Measurements from ENCODE around the gene IQGAP3. TPM values are rescaled to one million over a fixed set of nuclear protein-coding genes. Genes with fewer than 3 reads are reported as not detected.

Gene IQGAP3
- total RNA-seq, 1 donor from 2014 or later, result 9.8 TPM

DNA sequence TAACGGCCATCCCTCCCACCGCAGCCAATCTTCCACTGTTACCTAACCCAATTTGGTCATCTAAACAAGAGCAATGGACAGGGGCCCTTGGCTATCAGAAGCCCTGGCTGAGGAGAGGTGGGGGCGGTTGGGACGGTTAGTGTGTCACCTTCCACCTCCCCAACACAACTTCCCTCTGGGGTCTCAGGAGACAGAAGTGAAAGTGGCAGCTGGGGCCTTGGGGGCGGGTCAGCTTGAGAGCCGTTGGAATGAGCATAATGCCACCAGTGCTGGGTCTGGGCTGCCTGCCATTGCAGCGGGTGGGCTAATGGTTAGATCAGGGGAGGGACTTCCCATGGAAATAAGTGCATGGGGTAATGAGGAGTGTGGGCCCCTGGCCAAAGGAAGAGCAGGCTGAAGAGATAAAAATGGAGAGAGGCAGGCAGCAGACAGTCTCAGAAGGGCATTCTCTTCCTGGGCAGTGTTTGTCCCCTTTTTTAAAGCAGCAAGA lies 79.7 kb downstream of the IQGAP3 start:
- no peak for DNase-seq (ENCODE audit: low spot score)
- H3K4me3 Mint-ChIP-seq (ENCODE audit: unreplicated experiment), result no peak overlapping the region
- H3K9me3 Mint-ChIP-seq (ENCODE audit: low read depth), result no peaks in the 10 kb centered on the region
- H3K36me3 Mint-ChIP-seq (ENCODE audit: low read depth), result peaks cover 1% of the 10 kb centered on the region
- H3K27ac Mint-ChIP-seq (ENCODE audit: unreplicated experiment), result peak overlapping the region; percentile 77
- peaks cover 98% of the 10 kb centered on the region for H3K4me1 Mint-ChIP-seq (ENCODE audit: low read depth)
- no peaks in the 10 kb centered on the region for H3K27me3 Mint-ChIP-seq (ENCODE audit: low read depth)
- TF ChIP-seq, protein P1, sequence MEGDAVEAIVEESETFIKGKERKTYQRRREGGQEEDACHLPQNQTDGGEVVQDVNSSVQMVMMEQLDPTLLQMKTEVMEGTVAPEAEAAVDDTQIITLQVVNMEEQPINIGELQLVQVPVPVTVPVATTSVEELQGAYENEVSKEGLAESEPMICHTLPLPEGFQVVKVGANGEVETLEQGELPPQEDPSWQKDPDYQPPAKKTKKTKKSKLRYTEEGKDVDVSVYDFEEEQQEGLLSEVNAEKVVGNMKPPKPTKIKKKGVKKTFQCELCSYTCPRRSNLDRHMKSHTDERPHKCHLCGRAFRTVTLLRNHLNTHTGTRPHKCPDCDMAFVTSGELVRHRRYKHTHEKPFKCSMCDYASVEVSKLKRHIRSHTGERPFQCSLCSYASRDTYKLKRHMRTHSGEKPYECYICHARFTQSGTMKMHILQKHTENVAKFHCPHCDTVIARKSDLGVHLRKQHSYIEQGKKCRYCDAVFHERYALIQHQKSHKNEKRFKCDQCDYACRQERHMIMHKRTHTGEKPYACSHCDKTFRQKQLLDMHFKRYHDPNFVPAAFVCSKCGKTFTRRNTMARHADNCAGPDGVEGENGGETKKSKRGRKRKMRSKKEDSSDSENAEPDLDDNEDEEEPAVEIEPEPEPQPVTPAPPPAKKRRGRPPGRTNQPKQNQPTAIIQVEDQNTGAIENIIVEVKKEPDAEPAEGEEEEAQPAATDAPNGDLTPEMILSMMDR (IDR thresholded peaks at IDR 0.05), result no peak

DNA sequence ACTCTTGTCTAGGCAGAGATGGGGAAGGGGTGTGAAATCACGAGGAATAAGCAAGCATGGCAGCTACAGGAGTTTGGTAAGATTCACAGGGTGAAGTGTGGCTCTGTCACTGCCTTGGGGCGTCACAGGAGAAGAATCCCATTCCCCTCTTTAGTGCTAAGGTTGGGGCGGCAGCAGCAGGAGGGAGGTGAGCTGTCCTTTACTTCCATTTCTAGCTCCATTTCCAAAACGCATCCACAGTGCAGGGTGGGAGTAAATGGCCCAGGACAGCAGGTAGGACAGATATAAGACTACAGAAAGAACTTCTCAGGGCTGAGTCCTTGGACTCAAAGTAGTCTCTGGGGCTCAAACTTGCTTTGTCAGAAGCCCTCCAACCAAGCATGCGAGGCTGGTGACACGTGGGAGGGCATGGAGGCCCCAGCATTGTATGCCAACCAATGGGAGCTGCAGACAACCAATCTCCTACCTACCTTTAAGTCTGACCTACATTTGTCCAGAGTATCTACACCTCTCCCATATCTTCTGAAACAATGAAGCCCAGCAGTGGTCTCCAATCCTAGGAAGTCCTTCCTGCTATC lies 80.3 kb downstream of the IQGAP3 start:
- peaks cover 97% of the 10 kb centered on the region for H3K4me1 Mint-ChIP-seq (ENCODE audit: low read depth)

DNA sequence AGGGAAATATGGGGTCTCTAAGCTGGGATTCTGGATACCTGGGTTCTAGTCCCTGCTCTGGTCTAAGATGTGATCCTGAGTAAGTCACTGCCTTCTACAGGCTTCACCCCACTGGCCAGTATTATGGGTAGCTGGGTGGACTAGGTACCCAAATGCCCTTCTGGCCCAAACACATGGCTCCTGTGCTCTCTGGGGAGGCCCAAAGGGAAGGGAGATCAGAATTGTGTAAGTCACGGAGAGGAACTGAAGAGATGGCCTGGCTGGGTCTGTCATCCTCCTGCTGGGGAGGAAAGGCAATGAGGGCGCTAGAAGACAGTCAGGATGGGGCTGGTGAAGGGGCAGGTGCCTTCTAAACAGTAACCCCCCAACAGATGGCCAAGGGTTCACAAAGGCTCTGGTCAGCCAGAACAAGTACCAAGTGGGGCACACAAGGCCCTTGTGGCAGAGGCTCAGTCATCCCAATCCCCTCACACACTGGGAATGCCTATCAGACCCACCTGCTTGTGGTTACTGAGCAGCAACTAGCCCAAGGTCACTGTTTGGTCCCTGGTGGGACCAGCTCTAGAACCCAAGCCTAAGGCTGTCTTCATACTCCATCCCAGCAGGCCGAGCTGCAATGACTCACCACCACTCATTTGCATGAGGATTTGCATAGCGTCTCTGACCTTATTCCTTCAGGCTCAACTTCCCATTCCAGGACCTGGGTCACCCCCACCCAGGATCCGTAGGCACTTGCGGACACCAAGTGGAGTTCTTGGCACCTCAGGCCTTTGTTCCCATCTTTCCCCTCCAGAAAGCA lies 81.0 kb downstream of the IQGAP3 start:
- Mint-ChIP-seq H3K27ac (ENCODE audit: unreplicated experiment) (peak overlapping the region; percentile 94), H3K36me3 (ENCODE audit: low read depth) (peaks cover 1% of the 10 kb centered on the region), H3K27me3 (ENCODE audit: low read depth) (no peaks in the 10 kb centered on the region), H3K9me3 (ENCODE audit: low read depth) (no peaks in the 10 kb centered on the region), H3K4me1 (ENCODE audit: low read depth) (peaks cover 97% of the 10 kb centered on the region), H3K4me3 (ENCODE audit: unreplicated experiment) (peak overlapping the region; percentile 65)
- TF ChIP-seq, protein P1 (IDR thresholded peaks at IDR 0.05), result no peak
- DNase-seq (ENCODE audit: low spot score), result no peak

More for the DNA sequence above, 80.3 kb downstream of the IQGAP3 start:
- Mint-ChIP-seq H3K4me3 (ENCODE audit: unreplicated experiment) (no peak overlapping the region), H3K36me3 (ENCODE audit: low read depth) (peaks cover 1% of the 10 kb centered on the region), H3K9me3 (ENCODE audit: low read depth) (no peaks in the 10 kb centered on the region), H3K27ac (ENCODE audit: unreplicated experiment) (peak overlapping the region; percentile 77), H3K27me3 (ENCODE audit: low read depth) (no peaks in the 10 kb centered on the region)
- DNase-seq (ENCODE audit: low spot score), result no peak
- TF ChIP-seq, protein P1 (IDR thresholded peaks at IDR 0.05), result no peak

DNA sequence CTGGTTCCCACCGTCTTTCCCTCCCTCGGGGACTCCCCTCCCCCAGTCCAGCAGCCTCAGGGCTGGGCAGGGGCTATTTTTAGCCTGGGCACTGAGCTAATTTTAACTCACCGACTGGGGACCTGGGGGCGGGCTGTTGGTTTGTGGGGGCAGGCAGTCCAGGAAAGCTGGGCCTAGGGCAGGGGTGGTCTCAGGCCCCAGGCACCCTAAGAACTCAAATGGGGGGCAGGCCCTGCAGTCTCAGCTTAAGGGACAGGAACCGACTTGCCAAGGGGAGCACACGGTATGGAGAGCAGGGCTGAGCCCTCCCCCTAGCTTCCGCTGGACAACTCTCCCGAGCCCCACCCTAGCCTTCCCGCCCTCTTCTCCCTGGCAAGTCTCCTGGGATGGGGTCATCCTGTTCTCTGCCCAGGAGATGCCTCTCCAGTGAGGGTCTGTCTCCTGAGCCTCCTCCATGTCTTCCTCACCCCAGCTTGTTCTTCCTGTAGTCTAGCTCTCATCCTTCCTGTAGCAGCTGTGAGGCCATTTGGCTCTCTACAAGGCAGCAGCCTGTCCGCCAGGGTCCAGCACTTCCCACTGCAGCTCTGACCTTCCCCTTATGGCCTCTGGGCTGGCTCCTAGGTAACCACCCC lies 81.8 kb downstream of the IQGAP3 start:
- Mint-ChIP-seq H3K36me3 (ENCODE audit: low read depth) (peaks cover 1% of the 10 kb centered on the region), H3K27ac (ENCODE audit: unreplicated experiment) (peak overlapping the region; percentile 94), H3K4me3 (ENCODE audit: unreplicated experiment) (peak overlapping the region; percentile 65)

DNA sequence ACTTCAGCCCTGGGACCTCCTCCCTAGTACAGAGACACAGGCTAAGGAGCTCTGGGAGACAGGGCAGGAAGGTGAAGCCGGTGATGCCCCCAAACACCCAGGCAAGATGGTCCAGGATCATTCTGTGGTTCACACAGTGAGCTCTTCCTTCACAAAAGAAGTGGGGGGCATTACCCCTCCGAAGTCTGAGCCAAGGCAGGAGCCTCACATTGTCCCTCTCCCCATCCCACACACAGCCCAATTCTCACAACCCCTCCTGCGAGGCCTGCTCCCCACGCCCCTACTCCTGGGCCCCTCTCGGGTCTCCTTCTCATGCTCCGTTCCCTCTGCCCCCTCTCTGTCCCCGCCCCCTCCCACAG lies 82.5 kb downstream of the IQGAP3 start:
- no peak for DNase-seq (ENCODE audit: low spot score)
- peaks cover 83% of the 10 kb centered on the region for H3K4me1 Mint-ChIP-seq (ENCODE audit: low read depth)
- TF ChIP-seq, protein P1 (IDR thresholded peaks at IDR 0.05), result no peak
- no peaks in the 10 kb centered on the region for H3K9me3 Mint-ChIP-seq (ENCODE audit: low read depth)
- H3K27me3 Mint-ChIP-seq (ENCODE audit: low read depth), result no peaks in the 10 kb centered on the region
- H3K36me3 Mint-ChIP-seq (ENCODE audit: low read depth), result no peaks in the 10 kb centered on the region
- peak overlapping the region; percentile 94 for H3K27ac Mint-ChIP-seq (ENCODE audit: unreplicated experiment)
- H3K4me3 Mint-ChIP-seq (ENCODE audit: unreplicated experiment), result peak overlapping the region; percentile 65

More for the DNA sequence above, 81.8 kb downstream of the IQGAP3 start:
- TF ChIP-seq, protein P1 (IDR thresholded peaks at IDR 0.05), result peak; percentile 72
- H3K9me3 Mint-ChIP-seq (ENCODE audit: low read depth), result no peaks in the 10 kb centered on the region
- DNase-seq (ENCODE audit: low spot score), result no peak
- H3K4me1 Mint-ChIP-seq (ENCODE audit: low read depth), result peaks cover 89% of the 10 kb centered on the region
- no peaks in the 10 kb centered on the region for H3K27me3 Mint-ChIP-seq (ENCODE audit: low read depth)
